ENCODE results near the gene CYP2W1.
"Not testable (repeated sequence)": the region's sequence is repeated elsewhere in the genome, so short reads cannot be mapped to it uniquely, and the experiment has no call there.

The CYP2W1 gene

GRCh38 chr7:999941-1000935, 17.3 kb downstream of the CYP2W1 start:
- H2AFZ ChIP-seq (ENCODE audit: low read length), result no peak overlapping the region
- H4K20me1 ChIP-seq (ENCODE audit: insufficient read depth, low read length), result no peaks in the 10 kb centered on the region
- no peaks in the 10 kb centered on the region for H3K36me3 ChIP-seq (replicated peaks; ENCODE audit: insufficient read depth, low read length)
- H3K4me3 ChIP-seq (ENCODE audit: low read length), result no peak overlapping the region
- no peak overlapping the region for H3K4me2 ChIP-seq (ENCODE audit: low read depth, low read length)
- no peaks in the 10 kb centered on the region for H3K79me2 ChIP-seq (ENCODE audit: low read length)
- no peaks in the 10 kb centered on the region for H3K9me3 ChIP-seq (replicated peaks; ENCODE audit: insufficient read depth, low read length)
- no peak overlapping the region for H3K27ac ChIP-seq (ENCODE audit: low read length)
- no peaks in the 10 kb centered on the region for H3K9me2 ChIP-seq (replicated peaks; ENCODE audit: insufficient read depth, low read length)
- TF ChIP-seq EZH2 (optimal IDR thresholded peaks at IDR 0.05; ENCODE audit: low read depth, low read length) (no peak), EZH2phosphoT487 (IDR thresholded peaks at IDR 0.05; ENCODE audit: low read length) (no peak)
- TF ChIP-seq, protein P1, sequence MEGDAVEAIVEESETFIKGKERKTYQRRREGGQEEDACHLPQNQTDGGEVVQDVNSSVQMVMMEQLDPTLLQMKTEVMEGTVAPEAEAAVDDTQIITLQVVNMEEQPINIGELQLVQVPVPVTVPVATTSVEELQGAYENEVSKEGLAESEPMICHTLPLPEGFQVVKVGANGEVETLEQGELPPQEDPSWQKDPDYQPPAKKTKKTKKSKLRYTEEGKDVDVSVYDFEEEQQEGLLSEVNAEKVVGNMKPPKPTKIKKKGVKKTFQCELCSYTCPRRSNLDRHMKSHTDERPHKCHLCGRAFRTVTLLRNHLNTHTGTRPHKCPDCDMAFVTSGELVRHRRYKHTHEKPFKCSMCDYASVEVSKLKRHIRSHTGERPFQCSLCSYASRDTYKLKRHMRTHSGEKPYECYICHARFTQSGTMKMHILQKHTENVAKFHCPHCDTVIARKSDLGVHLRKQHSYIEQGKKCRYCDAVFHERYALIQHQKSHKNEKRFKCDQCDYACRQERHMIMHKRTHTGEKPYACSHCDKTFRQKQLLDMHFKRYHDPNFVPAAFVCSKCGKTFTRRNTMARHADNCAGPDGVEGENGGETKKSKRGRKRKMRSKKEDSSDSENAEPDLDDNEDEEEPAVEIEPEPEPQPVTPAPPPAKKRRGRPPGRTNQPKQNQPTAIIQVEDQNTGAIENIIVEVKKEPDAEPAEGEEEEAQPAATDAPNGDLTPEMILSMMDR (IDR thresholded peaks at IDR 0.05; ENCODE audit: low read length), result no peak
- H3K27me3 ChIP-seq (replicated peaks; ENCODE audit: insufficient read depth, low read length), result no peaks in the 10 kb centered on the region
- no peaks in the 10 kb centered on the region for H3F3A ChIP-seq (ENCODE audit: insufficient read depth, low read length)
- H3K4me1 ChIP-seq (ENCODE audit: low read length), result no peaks in the 10 kb centered on the region
- H3K9ac ChIP-seq (ENCODE audit: low read length), result no peak overlapping the region
- no peak for DNase-seq

- H3K36me3 ChIP-seq (replicated peaks; ENCODE audit: insufficient read depth, low read length); H3K4me2 ChIP-seq (ENCODE audit: low read depth, low read length); H3K9me3 ChIP-seq (replicated peaks; ENCODE audit: insufficient read depth, low read length); H3K4me3 ChIP-seq (ENCODE audit: low read length); H3F3A ChIP-seq (ENCODE audit: insufficient read depth, low read length); H2AFZ ChIP-seq (ENCODE audit: low read length); H3K4me1 ChIP-seq (ENCODE audit: low read length); H3K9ac ChIP-seq (ENCODE audit: low read length); H3K27me3 ChIP-seq (replicated peaks; ENCODE audit: insufficient read depth, low read length); H3K79me2 ChIP-seq (ENCODE audit: low read length); H3K9me2 ChIP-seq (replicated peaks; ENCODE audit: insufficient read depth, low read length); H3K27ac ChIP-seq (ENCODE audit: low read length); H4K20me1 ChIP-seq (ENCODE audit: insufficient read depth, low read length); DNase-seq: not testable (repeated sequence)
Measured at GRCh38 chr7:1001069-1001770, 18.2 kb downstream of the CYP2W1 start.

DNA sequence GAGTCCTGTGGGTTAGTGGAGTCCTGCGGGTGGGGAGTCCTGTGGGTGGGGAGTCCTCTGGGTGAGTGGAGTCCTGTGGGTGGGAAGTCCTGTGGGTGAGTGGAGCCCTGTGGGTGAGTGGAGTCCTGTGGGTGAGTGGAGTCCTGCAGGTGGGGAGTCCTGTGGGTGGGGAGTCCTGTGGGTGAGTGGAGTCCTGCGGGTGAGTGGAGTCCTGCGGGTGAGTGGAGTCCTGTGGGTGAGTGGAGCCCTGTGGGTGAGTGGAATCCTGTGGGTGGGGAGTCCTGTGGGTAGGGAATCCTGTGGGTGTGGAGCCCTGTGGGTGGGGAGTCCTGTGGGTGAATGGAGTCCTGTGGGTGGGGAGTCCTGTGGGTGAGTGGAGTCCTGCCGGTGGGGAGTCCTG, 19.0 kb downstream of the CYP2W1 start:
- not testable (repeated sequence) for H3K9me2 ChIP-seq (replicated peaks; ENCODE audit: insufficient read depth, low read length); H3K36me3 ChIP-seq (replicated peaks; ENCODE audit: insufficient read depth, low read length); H3K4me2 ChIP-seq (ENCODE audit: low read depth, low read length); DNase-seq; H3K4me1 ChIP-seq (ENCODE audit: low read length); H3K27me3 ChIP-seq (replicated peaks; ENCODE audit: insufficient read depth, low read length); H3K4me3 ChIP-seq (ENCODE audit: low read length); H3K27ac ChIP-seq (ENCODE audit: low read length); H4K20me1 ChIP-seq (ENCODE audit: insufficient read depth, low read length); H3K9me3 ChIP-seq (replicated peaks; ENCODE audit: insufficient read depth, low read length); H3K9ac ChIP-seq (ENCODE audit: low read length); H3F3A ChIP-seq (ENCODE audit: insufficient read depth, low read length); H3K79me2 ChIP-seq (ENCODE audit: low read length); H2AFZ ChIP-seq (ENCODE audit: low read length)

DNA sequence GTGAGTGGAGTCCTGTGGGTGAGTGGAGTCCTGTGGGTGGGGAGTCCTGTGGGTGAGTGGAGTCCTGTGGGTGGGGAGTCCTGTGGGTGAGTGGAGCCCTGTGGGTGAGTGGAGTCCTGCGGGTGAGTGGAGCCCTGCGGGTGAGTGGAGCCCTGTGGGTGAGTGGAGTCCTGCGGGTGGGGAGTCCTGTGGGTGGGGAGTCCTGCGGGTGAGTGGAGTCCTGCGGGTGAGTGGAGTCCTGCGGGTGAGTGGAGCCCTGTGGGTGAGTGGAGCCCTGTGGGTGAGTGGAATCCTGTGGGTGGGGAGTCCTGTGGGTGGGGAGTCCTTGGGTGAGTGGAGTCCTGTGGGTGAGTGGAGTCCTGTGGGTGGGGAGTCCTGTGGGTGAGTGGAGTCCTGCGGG, 19.5 kb downstream of the CYP2W1 start:
- not testable (repeated sequence) for H3K79me2 ChIP-seq (ENCODE audit: low read length); DNase-seq; H3K4me2 ChIP-seq (ENCODE audit: low read depth, low read length); H3K9ac ChIP-seq (ENCODE audit: low read length); H3K27ac ChIP-seq (ENCODE audit: low read length); H3K27me3 ChIP-seq (replicated peaks; ENCODE audit: insufficient read depth, low read length); H3K9me2 ChIP-seq (replicated peaks; ENCODE audit: insufficient read depth, low read length); H2AFZ ChIP-seq (ENCODE audit: low read length); H3K36me3 ChIP-seq (replicated peaks; ENCODE audit: insufficient read depth, low read length); H3K9me3 ChIP-seq (replicated peaks; ENCODE audit: insufficient read depth, low read length); H4K20me1 ChIP-seq (ENCODE audit: insufficient read depth, low read length); H3K4me1 ChIP-seq (ENCODE audit: low read length); H3K4me3 ChIP-seq (ENCODE audit: low read length); H3F3A ChIP-seq (ENCODE audit: insufficient read depth, low read length)
